ENCODE data around the gene EIF2B2.
"Not testable (repeated sequence)": the region's sequence is repeated elsewhere in the genome, so short reads cannot be mapped to it uniquely, and the experiment has no call there.

The EIF2B2 gene

DNA sequence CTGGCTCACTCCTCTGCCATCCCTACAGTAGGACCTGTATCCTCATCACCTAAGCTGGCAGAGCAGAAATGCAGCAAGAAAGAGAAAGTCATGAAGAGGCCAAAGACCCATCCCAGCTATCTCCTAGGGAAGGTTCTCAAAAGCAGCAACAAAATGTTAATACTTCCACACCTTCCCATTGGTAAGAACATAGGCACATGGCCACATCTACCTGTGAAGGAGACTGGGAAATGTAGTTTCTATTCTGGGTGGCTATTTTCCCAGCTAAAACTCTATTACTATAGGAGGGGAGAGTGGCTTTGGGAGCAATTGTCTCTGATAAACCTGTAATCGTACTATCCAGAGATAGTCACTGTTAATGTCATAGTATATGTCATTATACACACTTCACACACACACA lies 13.7 kb upstream of the EIF2B2 start:
- no peak for TF ChIP-seq POLR2A (IDR thresholded peaks at IDR 0.05; ENCODE audit: low read length)
- no peak for TF ChIP-seq GATA1 (IDR thresholded peaks at IDR 0.05; ENCODE audit: low read depth, low read length)
- no peak for DNase-seq

GRCh38 chr14:74994182-74994581 lies 8.5 kb upstream of the EIF2B2 start:
- not testable (repeated sequence) for DNase-seq

DNA sequence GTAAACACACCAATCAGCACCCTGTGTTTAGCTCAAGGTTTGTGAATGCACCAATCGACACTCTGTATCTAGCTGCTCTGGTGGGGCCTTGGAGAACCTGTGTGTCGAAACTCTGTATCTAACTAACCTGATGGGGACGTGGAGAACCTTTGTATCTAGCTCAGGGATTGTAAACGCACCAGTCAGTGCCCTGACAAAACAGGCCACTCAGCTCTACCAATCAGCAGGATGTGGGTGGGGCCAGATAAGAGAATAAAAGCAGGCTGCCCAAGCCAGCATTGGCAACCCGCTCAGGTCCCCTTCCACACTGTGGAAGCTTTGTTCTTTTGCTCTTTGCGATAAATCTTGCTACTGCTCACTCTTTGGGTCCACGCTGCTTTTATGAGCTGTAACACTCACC lies 6.9 kb upstream of the EIF2B2 start:
- not testable (repeated sequence) for DNase-seq

DNA sequence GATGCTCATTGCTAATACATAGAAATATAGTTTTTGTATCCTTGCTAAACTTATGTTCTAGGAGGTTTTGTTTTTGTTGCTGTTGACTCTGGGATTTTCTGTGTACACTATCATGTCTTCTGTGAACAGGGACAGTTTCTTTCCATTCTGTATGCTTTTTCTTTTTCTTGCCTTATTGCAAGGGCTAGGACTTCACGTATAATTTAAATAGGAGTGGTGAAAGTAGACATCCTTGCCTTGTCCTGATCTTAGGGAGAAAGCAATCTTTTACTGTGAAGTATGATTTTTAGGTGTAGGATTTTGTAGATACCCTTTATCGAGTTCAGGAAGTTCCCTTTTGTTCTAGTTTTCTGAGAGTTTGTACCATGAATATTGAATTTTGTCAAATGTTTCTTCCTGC lies 1.5 kb upstream of the EIF2B2 start:
- DNase-seq: no peak
- no peak for TF ChIP-seq POLR2A (IDR thresholded peaks at IDR 0.05; ENCODE audit: low read length)
- TF ChIP-seq GATA1 (IDR thresholded peaks at IDR 0.05; ENCODE audit: low read depth, low read length): no peak

- DNase-seq: peak in 1 of 2 experiments; percentile 45
- TF ChIP-seq POLR2A (IDR thresholded peaks at IDR 0.05; ENCODE audit: low read length) (no peak), GATA1 (IDR thresholded peaks at IDR 0.05; ENCODE audit: low read depth, low read length) (no peak)
These were observed 822 bp upstream of the EIF2B2 start for GRCh38 chr14:75001899-75002298.

GRCh38 chr14:75003250-75004027 lies 718 bp downstream of the EIF2B2 start:
- peak; percentile 30 to 54 for DNase-seq
- TF ChIP-seq GATA1 (IDR thresholded peaks at IDR 0.05; ENCODE audit: low read depth, low read length): no peak
- no peak for TF ChIP-seq POLR2A (IDR thresholded peaks at IDR 0.05; ENCODE audit: low read length)

GRCh38 chr14:75005357-75005756 lies 2.6 kb downstream of the EIF2B2 start:
- DNase-seq: no peak
- TF ChIP-seq GATA1 (IDR thresholded peaks at IDR 0.05; ENCODE audit: low read depth, low read length): no peak
- TF ChIP-seq POLR2A (IDR thresholded peaks at IDR 0.05; ENCODE audit: low read length): no peak

DNA sequence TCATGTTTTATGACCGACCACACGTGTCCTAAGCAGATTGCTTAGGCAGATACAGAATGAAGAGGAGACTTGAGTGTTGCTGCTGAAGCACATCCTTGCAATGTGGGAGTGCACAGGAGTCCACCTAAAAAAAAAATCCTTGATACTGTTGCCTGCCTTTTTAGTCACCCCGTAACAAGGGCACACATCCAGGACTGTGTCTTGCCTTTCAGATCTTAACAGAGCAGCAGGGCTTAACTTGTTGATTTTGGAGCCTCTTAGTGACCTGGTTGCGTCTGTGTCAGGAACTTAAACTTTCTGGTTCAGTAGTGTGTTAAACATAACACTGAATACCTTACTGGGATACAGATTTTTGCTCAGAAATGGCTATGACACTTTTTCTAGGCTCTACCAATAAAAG lies 6.5 kb downstream of the EIF2B2 start:
- DNase-seq: no peak
- no peak for TF ChIP-seq GATA1 (IDR thresholded peaks at IDR 0.05; ENCODE audit: low read depth, low read length)
- TF ChIP-seq POLR2A (IDR thresholded peaks at IDR 0.05; ENCODE audit: low read length): no peak

DNA sequence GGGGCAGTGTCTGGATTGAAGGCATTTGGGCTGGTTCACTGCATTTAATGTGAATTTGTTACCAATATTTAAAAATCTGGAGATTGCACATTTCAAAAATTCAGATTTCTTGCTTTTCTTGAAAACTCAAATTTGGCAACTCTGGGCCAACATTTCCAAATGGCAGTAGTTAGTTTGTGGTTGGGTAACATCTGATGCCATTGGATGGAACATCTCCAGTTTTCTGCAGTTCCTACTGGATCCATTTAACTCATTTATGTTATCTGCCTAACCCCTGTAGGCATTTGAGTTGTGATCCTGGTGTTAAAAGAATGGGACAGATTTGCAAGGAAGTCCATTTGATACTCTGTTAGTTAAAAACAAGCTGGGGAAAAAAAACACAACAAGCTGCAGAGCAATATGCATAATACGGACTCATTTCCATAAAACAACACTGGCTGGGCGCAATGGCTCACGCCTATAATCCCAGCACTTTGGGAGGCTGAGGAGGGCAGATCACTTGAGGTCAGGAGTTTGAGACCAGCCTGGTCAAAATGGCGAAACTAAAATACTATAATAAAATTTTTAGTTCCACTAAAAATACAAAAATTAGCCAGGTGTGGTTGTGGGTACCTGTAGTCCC lies 7.9 kb downstream of the EIF2B2 start:
- TF ChIP-seq GATA1 (IDR thresholded peaks at IDR 0.05; ENCODE audit: low read depth, low read length): no peak
- TF ChIP-seq POLR2A (IDR thresholded peaks at IDR 0.05; ENCODE audit: low read length): peak; percentile 17
- DNase-seq: no peak

DNA sequence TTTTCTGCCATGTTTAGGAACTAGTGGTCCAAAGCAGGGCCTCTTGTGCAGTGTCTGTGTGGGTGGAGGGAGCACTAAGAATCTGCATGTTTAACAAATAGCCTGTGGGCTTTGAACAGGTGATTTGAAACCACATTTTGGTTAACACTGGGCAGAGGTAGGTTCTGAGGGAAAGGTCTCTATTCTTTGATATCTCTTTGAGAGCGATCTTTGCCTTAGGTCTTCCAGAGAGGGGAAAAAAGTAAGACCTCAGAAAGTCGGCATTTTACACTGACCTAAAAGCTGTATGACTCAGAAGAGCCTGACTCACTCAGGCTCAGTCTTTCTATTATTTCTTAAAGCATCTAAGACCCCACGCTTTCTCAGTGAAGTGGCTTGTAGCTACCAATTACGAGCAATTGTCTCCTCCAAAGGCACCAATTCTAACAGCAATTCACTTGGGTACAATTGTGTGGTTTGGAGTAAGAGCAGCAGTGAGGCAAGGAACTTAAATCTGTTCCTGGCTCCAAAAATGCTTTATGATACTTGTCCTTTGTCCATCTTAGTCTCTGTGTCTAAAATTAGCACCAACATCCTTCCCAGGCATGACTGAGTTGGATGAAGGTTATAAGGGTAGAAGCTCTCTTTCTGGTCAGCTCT lies 8.8 kb downstream of the EIF2B2 start:
- TF ChIP-seq GATA1 (IDR thresholded peaks at IDR 0.05; ENCODE audit: low read depth, low read length) (no peak), POLR2A (IDR thresholded peaks at IDR 0.05; ENCODE audit: low read length) (no peak)
- DNase-seq: no peak

GRCh38 chr14:75013290-75013689 lies 10.6 kb downstream of the EIF2B2 start:
- DNase-seq: no peak
- TF ChIP-seq POLR2A (IDR thresholded peaks at IDR 0.05; ENCODE audit: low read length) (no peak), GATA1 (IDR thresholded peaks at IDR 0.05; ENCODE audit: low read depth, low read length) (no peak)

- no peak for DNase-seq
- TF ChIP-seq POLR2A (IDR thresholded peaks at IDR 0.05; ENCODE audit: low read length): no peak
- no peak for TF ChIP-seq GATA1 (IDR thresholded peaks at IDR 0.05; ENCODE audit: low read depth, low read length)
These were observed 12.8 kb downstream of the EIF2B2 start for GRCh38 chr14:75015496-75015895.

- no peak for DNase-seq
- TF ChIP-seq POLR2A (IDR thresholded peaks at IDR 0.05; ENCODE audit: low read length): no peak
- no peak for TF ChIP-seq GATA1 (IDR thresholded peaks at IDR 0.05; ENCODE audit: low read depth, low read length)
These were observed 14.1 kb downstream of the EIF2B2 start for GRCh38 chr14:75016815-75017214.

- TF ChIP-seq GATA1 (IDR thresholded peaks at IDR 0.05; ENCODE audit: low read depth, low read length) (no peak), POLR2A (IDR thresholded peaks at IDR 0.05; ENCODE audit: low read length) (no peak)
- no peak for DNase-seq
These were observed 16.0 kb downstream of the EIF2B2 start for GRCh38 chr14:75018694-75019093.

GRCh38 chr14:75022655-75023054 lies 19.9 kb downstream of the EIF2B2 start:
- peak; percentile 43 to 51 for DNase-seq
- no peak for TF ChIP-seq GATA1 (IDR thresholded peaks at IDR 0.05; ENCODE audit: low read depth, low read length)
- TF ChIP-seq POLR2A (IDR thresholded peaks at IDR 0.05; ENCODE audit: low read length): no peak
